Forelimb muscle (tissue), 1 donor: ENCODE measurements around the gene CIAO2A. TPM values are rescaled to one million over a fixed set of nuclear protein-coding genes. Genes with fewer than 3 reads are reported as not detected.
"Not testable (repeated sequence)": the region's sequence is repeated elsewhere in the genome, so short reads cannot be mapped to it uniquely, and the experiment has no call there.

Experiments used
- DNase-seq: peaks from one replicate; pipeline ENCODE4 v3.0.0-alpha.2; 2013; ENCODE audit warnings: low read depth
- polyA plus RNA-seq: library from polyadenylated mRNA; unstranded; fragments of 120-200 nt; gene quantifications from one replicate; pipeline ENCODE4 v1.2.1, GENCODE V29; 2013; ENCODE audit not compliant: insufficient read length

Gene CIAO2A
- polyA plus RNA-seq, 1 donor: 43.6 TPM

GRCh38 chr15:64112073-64112772, 18.6 kb upstream of the CIAO2A start:
- no peak for DNase-seq

GRCh38 chr15:64111679-64112050, 18.0 kb upstream of the CIAO2A start:
- no peak for DNase-seq

- DNase-seq: no peak
These were observed 17.5 kb upstream of the CIAO2A start for GRCh38 chr15:64110950-64111678.

GRCh38 chr15:64110108-64110701, 16.6 kb upstream of the CIAO2A start:
- not testable (repeated sequence) for DNase-seq

GRCh38 chr15:64107337-64107736, 13.7 kb upstream of the CIAO2A start:
- no peak for DNase-seq

GRCh38 chr15:64105113-64105704, 11.6 kb upstream of the CIAO2A start:
- no peak for DNase-seq

GRCh38 chr15:64102497-64102896, 8.9 kb upstream of the CIAO2A start:
- no peak for DNase-seq

- no peak for DNase-seq
These were observed 7.3 kb upstream of the CIAO2A start for GRCh38 chr15:64100958-64101357.

GRCh38 chr15:64099379-64099778, 5.7 kb upstream of the CIAO2A start:
- DNase-seq: no peak

- DNase-seq: no peak
These were observed 3.2 kb upstream of the CIAO2A start for GRCh38 chr15:64096668-64097384.

GRCh38 chr15:64095795-64096667, 2.4 kb upstream of the CIAO2A start, which contains the start of gene SNX1:
Gene SNX1 (plus strand): TSS chr15:64095982. CDS start chr15:64096014, 32 bp downstream.
- peak; percentile 83 for DNase-seq

- DNase-seq: no peak
These were observed 1.8 kb upstream of the CIAO2A start for GRCh38 chr15:64095431-64095794.

- DNase-seq: no peak
These were observed 593 bp downstream of the CIAO2A start for GRCh38 chr15:64092864-64093626.

GRCh38 chr15:64092075-64092820, 1.4 kb downstream of the CIAO2A start:
- no peak for DNase-seq

GRCh38 chr15:64090527-64090926, 3.1 kb downstream of the CIAO2A start:
- no peak for DNase-seq

- DNase-seq: no peak
These were observed 3.9 kb downstream of the CIAO2A start for GRCh38 chr15:64089543-64090280.

GRCh38 chr15:64082757-64083156, 10.9 kb downstream of the CIAO2A start:
- DNase-seq: no peak

GRCh38 chr15:64073496-64073895, 20.1 kb downstream of the CIAO2A start:
- not testable (repeated sequence) for DNase-seq

GRCh38 chr15:64072812-64073211, 20.8 kb downstream of the CIAO2A start:
- DNase-seq: no peak
